HG03060 (cell line): ENCODE results near the gene TMEM120B.

Source experiments
- ATAC-seq: cut with Tn5 transposase; IDR thresholded peaks from one replicate; pipeline ENCODE4 v1.9.1; 2021; ENCODE audit warnings: low read depth, moderate number of reproducible peaks; ENCODE audit not compliant: unreplicated experiment

TMEM120B gene

GRCh38 chr12:121800694-121801594, 88.4 kb downstream of the TMEM120B start:
- no peak for ATAC-seq

GRCh38 chr12:121801595-121802484, 89.3 kb downstream of the TMEM120B start:
- ATAC-seq = no peak

DNA sequence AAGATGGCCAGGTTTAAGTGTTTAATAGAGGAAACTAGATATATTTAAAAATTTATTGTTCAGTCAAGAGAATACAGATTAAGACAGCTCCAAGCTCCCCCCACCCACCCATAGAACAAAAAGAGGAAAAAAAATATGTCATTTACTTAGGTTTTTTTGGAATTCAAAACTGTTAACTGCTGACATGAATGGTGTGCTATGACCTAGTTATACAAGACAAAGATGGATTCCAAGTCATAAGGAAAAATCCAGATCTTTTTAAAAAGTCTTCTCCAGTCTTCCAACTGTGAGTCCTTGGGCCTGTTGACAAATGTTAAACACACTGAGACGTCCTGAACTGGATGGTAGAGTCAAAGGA, 89.9 kb downstream of the TMEM120B start:
- no peak for ATAC-seq

GRCh38 chr12:121802843-121803698, 90.5 kb downstream of the TMEM120B start:
- ATAC-seq = peak; percentile 54

DNA sequence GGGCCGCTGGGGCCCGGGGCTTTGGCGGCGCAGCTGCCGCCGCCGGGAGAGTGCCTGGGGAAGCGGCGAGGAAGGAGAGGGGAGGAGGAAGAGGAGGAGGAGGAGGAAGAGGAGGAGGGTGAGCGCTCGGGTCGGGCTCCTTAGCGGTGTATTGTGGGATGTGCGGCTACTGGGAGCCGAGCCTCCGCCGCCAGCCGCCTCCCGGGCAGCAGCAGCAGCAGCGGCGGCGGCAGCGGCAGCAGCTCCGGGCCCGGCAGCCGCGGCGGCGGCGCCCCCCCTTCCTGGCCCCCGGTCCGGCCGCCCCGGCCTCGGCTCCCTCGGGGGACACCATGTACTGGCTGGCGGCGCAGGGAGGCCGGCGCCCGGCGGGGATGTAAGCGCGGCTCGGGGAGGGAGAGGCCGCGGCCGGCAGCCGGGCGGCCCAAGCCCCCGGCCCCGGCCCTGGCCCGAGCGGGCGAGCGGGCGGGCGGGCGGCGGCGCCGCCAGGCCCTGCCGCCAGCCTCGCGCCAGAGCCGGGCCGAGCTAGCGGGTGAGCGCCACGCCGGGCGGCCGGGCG, 91.4 kb downstream of the TMEM120B start, which contains the start of gene SETD1B:
Gene SETD1B (plus strand): TSS at position 149 of the 556 bp plus-strand sequence. CDS start 729 bp downstream, outside the sequence.
- ATAC-seq = no peak

- no peak for ATAC-seq
These were observed 92.0 kb downstream of the TMEM120B start for GRCh38 chr12:121804417-121805111.

GRCh38 chr12:121805171-121806008, 92.8 kb downstream of the TMEM120B start:
- no peak for ATAC-seq

- no peak for ATAC-seq
These were observed 93.5 kb downstream of the TMEM120B start for GRCh38 chr12:121806009-121806545.

- ATAC-seq = no peak
These were observed 94.2 kb downstream of the TMEM120B start for GRCh38 chr12:121806546-121807423.

DNA sequence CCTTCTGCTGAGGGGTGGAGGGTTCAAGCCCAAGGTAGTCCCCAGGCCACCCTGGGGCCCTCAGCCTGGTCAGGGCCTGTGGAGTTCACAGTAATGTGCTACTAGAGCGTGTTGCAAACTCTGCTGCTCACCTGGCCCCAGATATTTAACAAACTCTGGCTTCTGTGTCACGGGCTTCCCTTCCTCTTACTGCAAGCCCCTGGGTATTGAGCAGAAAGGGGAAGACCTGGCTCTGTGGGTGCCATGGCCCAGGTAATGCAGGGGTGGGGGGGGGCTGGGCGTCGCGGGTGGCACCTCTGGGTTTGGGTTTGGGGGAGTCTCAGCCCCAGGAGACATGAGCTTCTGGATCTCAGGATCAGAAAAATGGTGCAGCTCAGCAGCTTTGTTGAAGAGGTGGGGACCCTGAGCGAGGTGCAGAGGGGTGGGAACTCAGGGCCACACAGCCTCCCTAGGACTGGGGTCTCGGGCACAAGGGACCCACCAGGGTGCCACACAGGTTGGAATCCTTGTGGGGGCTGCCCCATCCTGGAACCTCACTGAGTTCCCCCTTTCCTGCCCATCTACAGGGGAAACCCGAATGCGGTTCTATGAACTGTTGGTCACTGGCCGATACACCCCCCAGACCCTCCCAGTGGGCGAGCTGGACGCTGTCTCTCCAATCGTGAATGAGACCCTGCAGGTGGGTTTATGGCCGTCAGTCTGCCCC, 95.2 kb downstream of the TMEM120B start:
- ATAC-seq = no peak

GRCh38 chr12:121808623-121809022, 96.1 kb downstream of the TMEM120B start:
- ATAC-seq = no peak

DNA sequence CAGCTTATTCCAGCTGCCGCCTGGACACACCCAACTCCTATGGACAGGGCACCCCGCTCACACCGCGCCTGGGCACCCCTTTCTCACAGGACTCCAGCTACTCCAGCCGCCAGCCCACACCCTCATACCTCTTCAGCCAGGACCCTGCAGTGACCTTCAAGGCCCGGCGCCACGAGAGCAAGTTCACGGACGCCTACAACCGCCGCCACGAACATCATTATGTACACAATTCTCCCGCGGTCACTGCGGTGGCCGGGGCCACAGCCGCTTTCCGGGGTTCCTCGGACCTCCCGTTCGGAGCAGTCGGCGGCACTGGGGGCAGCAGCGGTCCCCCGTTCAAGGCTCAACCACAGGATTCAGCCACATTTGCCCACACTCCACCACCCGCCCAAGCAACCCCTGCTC, 97.2 kb downstream of the TMEM120B start:
- no peak for ATAC-seq

DNA sequence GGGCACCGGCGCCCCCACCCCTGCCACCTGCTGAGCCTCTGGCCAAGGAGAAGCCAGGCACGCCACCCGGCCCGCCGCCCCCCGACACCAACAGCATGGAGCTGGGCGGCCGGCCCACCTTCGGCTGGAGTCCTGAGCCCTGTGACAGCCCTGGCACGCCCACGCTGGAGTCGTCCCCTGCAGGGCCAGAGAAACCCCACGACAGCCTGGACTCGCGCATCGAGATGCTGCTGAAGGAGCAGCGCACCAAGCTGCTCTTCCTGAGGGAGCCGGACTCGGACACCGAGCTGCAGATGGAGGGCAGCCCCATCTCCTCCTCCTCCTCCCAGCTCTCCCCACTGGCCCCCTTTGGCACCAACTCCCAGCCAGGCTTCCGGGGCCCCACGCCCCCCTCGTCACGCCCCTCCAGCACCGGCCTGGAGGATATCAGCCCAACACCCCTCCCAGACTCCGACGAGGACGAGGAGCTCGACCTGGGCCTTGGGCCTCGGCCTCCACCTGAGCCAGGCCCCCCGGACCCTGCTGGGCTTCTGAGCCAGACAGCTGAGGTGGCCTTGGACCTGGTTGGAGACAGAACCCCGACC, 97.8 kb downstream of the TMEM120B start:
- no peak for ATAC-seq

DNA sequence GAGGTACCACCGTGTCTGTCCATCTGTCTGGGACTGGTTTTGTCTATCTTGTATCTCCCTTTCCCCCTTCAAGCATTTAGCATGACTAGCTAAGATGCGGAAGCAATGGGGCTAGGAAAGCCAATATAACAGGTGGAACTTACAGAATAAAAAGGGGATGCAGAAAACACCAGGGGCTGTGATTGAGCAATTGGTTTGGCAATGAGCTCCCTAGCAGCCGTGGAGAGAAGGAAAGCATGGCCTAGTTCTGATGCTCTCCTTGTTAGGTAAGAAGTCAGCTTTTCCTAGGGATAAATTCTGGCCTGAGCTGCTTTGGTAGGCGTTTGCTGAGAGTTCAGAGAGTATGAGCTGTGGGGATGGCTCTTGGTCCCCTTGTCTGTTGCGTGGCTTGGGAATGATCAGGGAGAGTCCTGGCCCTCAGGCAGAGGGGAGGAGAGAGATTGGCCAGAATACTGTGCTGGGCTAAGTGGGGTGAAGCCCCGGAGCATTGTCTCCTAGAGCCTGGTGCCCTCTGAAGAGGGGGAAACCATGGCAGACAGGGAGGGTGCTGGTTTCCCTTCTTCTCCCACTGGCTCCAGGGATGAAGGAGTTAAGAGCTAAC, 98.4 kb downstream of the TMEM120B start:
- no peak for ATAC-seq

DNA sequence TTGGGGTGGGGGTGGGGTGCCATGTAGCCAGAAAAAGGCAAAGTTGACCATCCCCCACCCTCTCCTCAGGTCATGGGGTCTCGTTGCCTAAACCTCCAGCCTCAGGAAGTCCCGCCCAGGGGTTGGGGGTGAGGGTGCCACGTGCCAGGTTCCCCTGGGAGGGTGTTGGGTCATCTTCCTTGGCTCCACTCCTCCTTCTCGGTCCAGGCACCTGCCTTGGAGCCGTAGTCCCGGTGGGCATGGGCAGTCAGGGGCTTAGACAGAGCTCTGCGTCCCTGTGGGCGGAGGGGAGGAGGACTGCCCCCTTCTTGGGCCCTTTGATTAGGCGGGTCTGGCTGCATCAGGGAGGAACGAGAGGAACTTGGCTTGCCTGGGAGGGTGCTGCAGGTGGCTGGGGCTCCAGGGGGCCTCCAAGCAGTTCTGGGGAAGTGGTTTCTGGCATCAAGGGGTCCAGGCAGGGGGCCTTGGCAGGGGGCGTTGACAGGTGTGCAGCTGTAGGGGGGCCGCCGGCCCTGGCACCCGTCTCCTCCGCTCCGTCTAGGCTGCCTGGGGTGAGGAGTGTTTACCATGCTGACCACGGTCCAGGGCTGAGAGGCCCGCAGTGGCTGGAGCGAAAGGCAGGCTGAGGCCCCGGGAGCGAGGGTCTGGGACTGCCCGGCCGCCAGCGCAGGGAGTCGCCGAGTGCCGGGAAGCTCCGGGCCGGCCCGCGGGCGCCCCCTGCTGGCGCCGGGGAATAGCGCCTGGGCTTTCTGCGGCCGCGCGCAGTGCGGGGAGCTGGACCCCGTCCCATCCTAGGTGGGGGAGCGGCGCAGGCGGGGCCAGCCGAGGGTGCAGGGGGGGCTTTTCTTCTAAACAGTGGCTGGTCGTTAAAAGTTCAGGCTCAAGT, 99.1 kb downstream of the TMEM120B start:
- no peak for ATAC-seq
